GM12878 (cell line): ENCODE results near the gene PDGFD.

Experiments
- CBX5 ChIP-seq: sonication (generic); IDR thresholded peaks from 2 replicates; pipeline ENCODE4 v1.6.1; 2016; ENCODE audit warnings: low read depth, moderate library complexity, mild to moderate bottlenecking, inconsistent platforms
- CEBPB ChIP-seq, 2 experiments: fragments of 150-350 bp in 1 of 2; IDR thresholded peaks; 2 replicates each; pipeline ENCODE4 v1.6.1; 2012 to 2014; ENCODE audit warnings: low read depth in 2 of 2, low read length in 2 of 2, borderline replicate concordance in 1 of 2, inconsistent platforms in 1 of 2
- NFYB ChIP-seq: IDR thresholded peaks from 2 replicates; pipeline ENCODE4 v1.6.1; 2011; ENCODE audit warnings: low read depth, mild to moderate bottlenecking, low read length, improper control_type of control experiment, moderate library complexity; ENCODE audit not compliant: insufficient read depth
- PKNOX1 ChIP-seq: fragments of 450-650 bp; IDR thresholded peaks from 2 replicates; pipeline ENCODE4 v1.6.1; 2016; ENCODE audit warnings: mild to moderate bottlenecking
- POLR2A ChIP-seq: IDR thresholded peaks from 2 replicates; pipeline ENCODE4 v1.6.1; 2011; ENCODE audit warnings: low read depth, mild to moderate bottlenecking, low read length
- SMARCA5 ChIP-seq: fragments of 450-650 bp; IDR thresholded peaks from 2 replicates; pipeline ENCODE4 v1.6.1; 2017; ENCODE audit warnings: mild to moderate bottlenecking

GRCh38 chr11:104169091-104169490 lies 5.1 kb upstream of the PDGFD start:
- TF ChIP-seq SMARCA5 (no peak), CBX5 (no peak), POLR2A (no peak), CEBPB (IDR thresholded peaks at IDR 0.05; ENCODE audit: borderline replicate concordance in 1 of 2, low read depth in 2 of 2, low read length in 2 of 2) (no peak), PKNOX1 (no peak), NFYB (no peak)
